Left lung (tissue), 10 donors: Measurements from ENCODE around the gene SRL. TPM values are rescaled to one million over a fixed set of nuclear protein-coding genes. Genes with fewer than 3 reads are reported as not detected.

Experiments used
- ATAC-seq: fragments of 200-7000 bp; cut with Tn5 transposase; one replicate; pipeline ENCODE4 v1.9.1; 2020; ENCODE audit warnings: moderate library complexity
- DNase-seq, 4 donors: peaks; one replicate each; pipeline ENCODE4 v3.0.0-alpha.2; 2013 to 2020
- H3K27ac ChIP-seq, 2 donors: fragments of 200-600 bp; sonication (generic) in 1 of 2; one replicate each; pipeline versions ENCODE4 v1.5.0 to v1.8.0; 2020 to 2021
- H3K27me3 ChIP-seq, 2 donors: fragments of 200-600 bp; sonication (generic) in 1 of 2; one replicate each; pipeline versions ENCODE4 v1.5.0 to v1.8.0; 2020 to 2021
- H3K36me3 ChIP-seq, 2 donors: fragments of 200-600 bp; sonication (generic) in 1 of 2; one replicate each; pipeline versions ENCODE4 v1.5.0 to v1.8.0; 2020 to 2021
- H3K4me1 ChIP-seq, 2 donors: fragments of 200-600 bp; one replicate each; pipeline ENCODE4 v1.8.0; 2021
- H3K4me3 ChIP-seq, 2 donors: fragments of 200-600 bp; sonication (generic) in 1 of 2; one replicate each; pipeline versions ENCODE4 v1.5.0 to v1.8.0; 2020 to 2021; ENCODE audit warnings: mild to moderate bottlenecking in 1 of 2
- H3K9me3 ChIP-seq, 2 donors: fragments of 200-600 bp; sonication (generic) in 1 of 2; one replicate each; pipeline versions ENCODE4 v1.5.0 to v1.8.0; 2020 to 2021
- intact Hi-C, 2 donors: fragments of 100-400 bp; cut with DNase I; formaldehyde crosslinking; loops; one replicate each; pipeline versions ENCODE4 v1.11.2 to v1.14.2; 2022
- polyA plus RNA-seq, 6 donors: library from polyadenylated mRNA; unstranded; fragments of 120-200 nt; gene quantifications; one replicate each; pipeline ENCODE4 v1.2.1, GENCODE V29; 2013; ENCODE audit not compliant: insufficient read length in 6 of 6
- total RNA-seq, 2 donors: library from RNA; stranded (reverse); fragmentation: NEBNext Ultra II Directional; extraction: Animal tissue kit (Norgen Biotek cat#: 25700); gene quantifications; one replicate each; pipeline ENCODE4 v1.2.1, GENCODE V29; 2021
- TF ChIP-seq, protein P1 (sequence below), 2 donors: fragments of 200-600 bp; sonication (generic) in 1 of 2; IDR thresholded peaks; one replicate each; pipeline versions ENCODE4 v1.5.0 to v1.8.0; 2021; ENCODE audit warnings: antibody characterized with exemption in 2 of 2
- donor health status: DM: no; HTN: yes; CAD: no.
- donor health status: DM: no; HTN: no; CAD: no.

Gene SRL
- total and polyA plus RNA-seq, 8 donors = 0.82 to 6.5 (median 5.7) TPM

DNA sequence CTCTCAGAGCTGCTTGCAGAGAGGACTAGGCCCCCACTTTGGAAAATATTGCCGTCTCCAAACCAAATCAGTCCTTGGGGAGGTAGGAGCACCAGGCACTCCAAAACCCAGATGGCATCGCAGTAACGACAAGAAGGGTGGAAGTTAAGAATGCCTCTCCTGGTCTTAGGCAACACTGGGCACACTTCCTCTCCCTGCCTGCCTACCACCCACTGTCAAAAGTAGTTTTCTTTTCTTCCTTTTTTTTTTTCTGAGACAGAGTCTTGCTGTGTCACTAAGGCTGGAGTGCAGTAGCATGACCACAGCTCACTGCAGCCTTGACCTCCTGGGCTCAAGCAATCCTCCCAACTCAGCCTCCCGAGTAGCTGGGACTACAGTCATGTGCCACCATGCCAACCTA, 47.2 kb downstream of the SRL start:
- Histone ChIP-seq H3K27ac (peak overlapping the region in 1 of 2 donors; percentile 51), H3K9me3 (no peaks in the 10 kb centered on the region), H3K4me1 (peaks cover 0 to 13% of the 10 kb centered on the region in 2 donors), H3K36me3 (no peaks in the 10 kb centered on the region), H3K4me3 (no peak overlapping the region), H3K27me3 (no peaks in the 10 kb centered on the region)
- ATAC-seq (peak; percentile 81), DNase-seq (peak in 1 of 4 donors; percentile 38)
- TF ChIP-seq, protein P1, sequence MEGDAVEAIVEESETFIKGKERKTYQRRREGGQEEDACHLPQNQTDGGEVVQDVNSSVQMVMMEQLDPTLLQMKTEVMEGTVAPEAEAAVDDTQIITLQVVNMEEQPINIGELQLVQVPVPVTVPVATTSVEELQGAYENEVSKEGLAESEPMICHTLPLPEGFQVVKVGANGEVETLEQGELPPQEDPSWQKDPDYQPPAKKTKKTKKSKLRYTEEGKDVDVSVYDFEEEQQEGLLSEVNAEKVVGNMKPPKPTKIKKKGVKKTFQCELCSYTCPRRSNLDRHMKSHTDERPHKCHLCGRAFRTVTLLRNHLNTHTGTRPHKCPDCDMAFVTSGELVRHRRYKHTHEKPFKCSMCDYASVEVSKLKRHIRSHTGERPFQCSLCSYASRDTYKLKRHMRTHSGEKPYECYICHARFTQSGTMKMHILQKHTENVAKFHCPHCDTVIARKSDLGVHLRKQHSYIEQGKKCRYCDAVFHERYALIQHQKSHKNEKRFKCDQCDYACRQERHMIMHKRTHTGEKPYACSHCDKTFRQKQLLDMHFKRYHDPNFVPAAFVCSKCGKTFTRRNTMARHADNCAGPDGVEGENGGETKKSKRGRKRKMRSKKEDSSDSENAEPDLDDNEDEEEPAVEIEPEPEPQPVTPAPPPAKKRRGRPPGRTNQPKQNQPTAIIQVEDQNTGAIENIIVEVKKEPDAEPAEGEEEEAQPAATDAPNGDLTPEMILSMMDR (IDR thresholded peaks at IDR 0.05) = no peak
- intact Hi-C loops = no loop called here

DNA sequence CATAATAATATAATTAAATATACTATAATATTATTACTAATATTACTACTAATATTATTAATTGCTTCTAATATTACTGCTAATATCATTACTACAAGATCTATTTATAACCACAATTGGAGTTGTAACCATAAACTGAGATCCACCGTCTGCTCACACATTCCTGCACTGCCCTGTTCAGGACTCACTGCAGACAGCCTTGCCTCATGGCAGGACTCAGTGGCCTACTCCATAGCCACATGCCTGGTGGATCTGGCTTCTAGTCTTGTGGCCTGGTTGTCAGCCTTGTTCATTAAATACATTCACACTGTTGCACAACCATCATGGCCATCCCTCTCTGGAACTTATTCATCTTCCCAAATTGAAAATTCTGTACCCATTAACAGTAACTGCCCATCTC, 48.0 kb downstream of the SRL start:
- H3K9me3 ChIP-seq = no peaks in the 10 kb centered on the region
- H3K27me3 ChIP-seq = peaks cover 0 to 1% of the 10 kb centered on the region in 2 donors
- H3K36me3 ChIP-seq = no peaks in the 10 kb centered on the region
- H3K4me3 ChIP-seq = no peak overlapping the region
- TF ChIP-seq, protein P1 (IDR thresholded peaks at IDR 0.05) = no peak
- peaks cover 0 to 13% of the 10 kb centered on the region in 2 donors for H3K4me1 ChIP-seq
- no peak for ATAC-seq
- no peak for DNase-seq
- intact Hi-C loops = no loop called here
- H3K27ac ChIP-seq = peak overlapping the region in 1 of 2 donors; percentile 51

DNA sequence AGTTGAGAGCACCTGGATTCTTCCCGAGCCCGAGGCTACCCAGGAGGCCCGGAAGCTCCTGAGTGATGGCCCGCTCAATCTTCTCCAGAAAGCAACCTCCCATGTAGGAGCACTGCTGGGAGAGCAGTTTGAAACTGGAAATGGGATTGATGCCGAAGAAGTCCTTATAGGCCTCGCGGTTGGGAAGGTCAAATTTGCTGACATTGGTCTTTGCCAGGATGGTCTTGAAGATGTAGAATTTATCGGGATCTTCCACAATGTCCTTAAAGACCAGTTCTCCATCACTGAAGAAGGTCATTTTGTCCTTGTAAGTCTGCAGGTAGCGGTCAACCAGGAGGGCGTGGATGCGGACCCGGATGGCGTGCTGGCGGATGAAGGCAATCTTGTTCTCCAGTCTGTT, 49.7 kb downstream of the SRL start:
- TF ChIP-seq, protein P1 (IDR thresholded peaks at IDR 0.05) = no peak
- H3K27ac ChIP-seq = no peak overlapping the region
- intact Hi-C loops = no loop called here
- H3K36me3 ChIP-seq = no peaks in the 10 kb centered on the region
- no peaks in the 10 kb centered on the region for H3K9me3 ChIP-seq
- DNase-seq (no peak), ATAC-seq (no peak)
- H3K4me3 ChIP-seq = no peak overlapping the region
- peaks cover 0 to 12% of the 10 kb centered on the region in 2 donors for H3K27me3 ChIP-seq
- H3K4me1 ChIP-seq = peaks cover 0 to 13% of the 10 kb centered on the region in 2 donors

DNA sequence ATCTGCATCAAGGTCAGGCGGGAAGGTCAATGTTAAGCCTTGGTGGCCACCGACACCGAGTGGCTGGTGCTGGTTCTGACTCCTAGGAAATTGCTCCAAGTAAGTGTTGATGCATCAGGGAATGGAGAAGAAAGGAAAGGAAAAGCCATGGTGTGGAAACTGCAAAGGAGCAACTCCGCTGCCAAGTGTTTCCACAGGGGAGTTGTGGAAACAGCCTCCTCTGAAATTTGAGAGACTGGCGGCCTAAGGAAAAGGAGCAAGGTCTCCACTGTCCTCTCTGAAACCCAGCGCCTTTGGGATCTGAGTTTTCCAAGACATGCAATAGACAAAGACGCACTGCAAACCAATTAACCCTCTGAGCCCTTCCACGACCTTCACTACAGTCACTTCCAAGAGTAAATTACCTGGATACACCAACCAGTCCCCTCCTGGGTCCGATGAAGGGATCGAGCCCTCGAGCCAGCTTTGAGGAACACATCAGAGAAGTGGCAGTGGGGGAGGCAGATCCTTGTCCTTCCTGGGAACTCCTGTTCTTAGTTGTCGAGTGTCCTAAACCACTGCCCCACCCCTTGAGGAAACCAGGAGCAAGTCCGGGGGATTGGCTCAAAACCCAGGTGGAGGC, 51.1 kb downstream of the SRL start:
- TF ChIP-seq, protein P1 (IDR thresholded peaks at IDR 0.05) = no peak
- H3K4me3 ChIP-seq = no peak overlapping the region
- no peaks in the 10 kb centered on the region for H3K36me3 ChIP-seq
- no peaks in the 10 kb centered on the region for H3K9me3 ChIP-seq
- ATAC-seq (no peak), DNase-seq (no peak)
- peaks cover 0 to 13% of the 10 kb centered on the region in 2 donors for H3K4me1 ChIP-seq
- intact Hi-C loops = no loop called here
- peaks cover 0 to 20% of the 10 kb centered on the region in 2 donors for H3K27me3 ChIP-seq
- no peak overlapping the region for H3K27ac ChIP-seq

DNA sequence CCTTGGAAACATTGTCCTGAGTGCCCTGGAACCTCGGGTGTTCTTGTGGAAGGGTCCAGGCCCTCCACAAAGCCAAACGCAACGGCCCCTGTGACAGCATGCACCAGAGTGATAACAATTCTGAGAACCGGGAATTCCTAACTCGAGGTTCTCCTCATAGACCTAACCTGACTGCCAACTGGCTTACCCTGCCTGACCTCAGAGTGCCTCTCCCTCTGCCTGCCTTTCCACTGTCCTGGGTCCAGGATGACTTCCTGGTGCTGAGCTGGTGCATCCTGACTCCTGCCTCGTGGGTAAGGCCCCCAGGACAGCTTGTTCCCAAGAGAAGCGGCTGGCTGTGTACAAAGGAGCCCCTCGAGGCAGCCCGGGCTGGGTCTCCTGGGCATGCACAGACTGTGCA, 51.8 kb downstream of the SRL start:
- DNase-seq (no peak), ATAC-seq (no peak)
- Histone ChIP-seq H3K27ac (no peak overlapping the region), H3K36me3 (no peaks in the 10 kb centered on the region), H3K4me3 (no peak overlapping the region), H3K27me3 (peaks cover 0 to 20% of the 10 kb centered on the region in 2 donors), H3K4me1 (peaks cover 0 to 13% of the 10 kb centered on the region in 2 donors), H3K9me3 (no peaks in the 10 kb centered on the region)
- intact Hi-C loops = no loop called here
- TF ChIP-seq, protein P1 (IDR thresholded peaks at IDR 0.05) = no peak
